Fibroblast of lung (primary cell): ENCODE measurements around the gene ZMAT3. TPM values are rescaled to one million over a fixed set of nuclear protein-coding genes. Genes with fewer than 3 reads are reported as not detected.

Experiments used
- DNase-seq, 2 donors: peaks; one replicate each; pipeline versions ENCODE4 v3.0.0 to v3.0.0-alpha.2; 2010; ENCODE audit warnings: low read depth in 2 of 2
- H2AFZ ChIP-seq: 2 replicates; pipeline ENCODE4 v1.5.1; 2012; ENCODE audit warnings: low read length, control low read depth, inconsistent platforms
- H3K27ac ChIP-seq: 2 replicates; pipeline ENCODE4 v1.5.1; 2011; ENCODE audit warnings: low read length, control low read depth; ENCODE audit not compliant: insufficient read depth
- H3K27me3 ChIP-seq: 2 replicates; pipeline ENCODE4 v1.5.1; 2011; ENCODE audit warnings: mild to moderate bottlenecking, low read length; ENCODE audit not compliant: control insufficient read depth, insufficient read depth
- H3K36me3 ChIP-seq: 2 replicates; pipeline ENCODE4 v1.5.1; 2011; ENCODE audit warnings: low read length; ENCODE audit not compliant: control insufficient read depth, insufficient read depth
- H3K4me1 ChIP-seq: 2 replicates; pipeline ENCODE4 v1.5.1; 2011; ENCODE audit warnings: low read length; ENCODE audit not compliant: control insufficient read depth, insufficient read depth; ENCODE audit errors: extremely low read depth
- H3K4me2 ChIP-seq: 2 replicates; pipeline ENCODE4 v1.5.1; 2011; ENCODE audit warnings: low read length, control low read depth; ENCODE audit not compliant: insufficient read depth; ENCODE audit errors: extremely low read depth
- H3K4me3 ChIP-seq, 4 experiments: fragments of 200-600 bp in 1 of 4; sonication (generic) in 1 of 4; replicated peaks in 1 of 4; 2 replicates each; pipeline ENCODE4 v1.5.1; 2011 to 2016; ENCODE audit warnings: low read length in 4 of 4, low read depth in 3 of 4, mild to moderate bottlenecking in 3 of 4, control low read depth in 2 of 4, inconsistent platforms in 1 of 4, mixed read lengths in 1 of 4; ENCODE audit not compliant: insufficient read depth in 1 of 4; ENCODE audit errors: control extremely low read depth in 1 of 4
- H3K79me2 ChIP-seq: 2 replicates; pipeline ENCODE4 v1.5.1; 2012; ENCODE audit warnings: mild to moderate bottlenecking, low read length, inconsistent platforms; ENCODE audit not compliant: control insufficient read depth, insufficient read depth
- H3K9ac ChIP-seq: 2 replicates; pipeline ENCODE4 v1.5.1; 2011; ENCODE audit warnings: mild to moderate bottlenecking, low read length, control low read depth; ENCODE audit not compliant: insufficient read depth
- H3K9me3 ChIP-seq: 2 replicates; pipeline ENCODE4 v1.5.1; 2012; ENCODE audit warnings: low read depth, low read length; ENCODE audit not compliant: control insufficient read depth, insufficient read depth
- H4K20me1 ChIP-seq: 2 replicates; pipeline ENCODE4 v1.5.1; 2011; ENCODE audit warnings: low read length; ENCODE audit not compliant: control insufficient read depth, insufficient read depth; ENCODE audit errors: extremely low read depth
- EZH2 ChIP-seq: IDR thresholded peaks from 2 replicates; pipeline ENCODE4 v1.5.1; 2012; ENCODE audit warnings: low read length, control low read depth, mild to moderate bottlenecking; ENCODE audit errors: missing control alignments
- polyA plus RNA-seq, 2 donors: library from polyadenylated mRNA; depleted of rRNA in 1 of 2; stranded (reverse) in 1 of 2; unstranded in 1 of 2; fragments of >200 nt; gene quantifications; 2 replicates each; pipeline ENCODE4 v1.2.1, GENCODE V29; 2011 to 2012; ENCODE audit warnings: missing spikeins in 1 of 2
- total RNA-seq: library from RNA; depleted of rRNA; stranded (reverse); fragments of >200 nt; gene quantifications from 2 replicates; pipeline ENCODE4 v1.2.1, GENCODE V29; 2014
- TF ChIP-seq, protein P1 (sequence below), 2 donors: IDR thresholded peaks in 1 of 2; conservative IDR thresholded peaks in 1 of 2; 1 replicate in 1 of 2; 2 replicates in 1 of 2; pipeline ENCODE4 v1.5.1; 2011 to 2012; ENCODE audit warnings: low read length in 2 of 2, control low read depth in 1 of 2, inconsistent platforms in 1 of 2, low read depth in 1 of 2, mild to moderate bottlenecking in 1 of 2

ZMAT3 gene
- total and polyA plus RNA-seq, 2 donors (not counting 1 experiment from before 2014, with no cell fraction given): 34.3 to 34.8 TPM

DNA sequence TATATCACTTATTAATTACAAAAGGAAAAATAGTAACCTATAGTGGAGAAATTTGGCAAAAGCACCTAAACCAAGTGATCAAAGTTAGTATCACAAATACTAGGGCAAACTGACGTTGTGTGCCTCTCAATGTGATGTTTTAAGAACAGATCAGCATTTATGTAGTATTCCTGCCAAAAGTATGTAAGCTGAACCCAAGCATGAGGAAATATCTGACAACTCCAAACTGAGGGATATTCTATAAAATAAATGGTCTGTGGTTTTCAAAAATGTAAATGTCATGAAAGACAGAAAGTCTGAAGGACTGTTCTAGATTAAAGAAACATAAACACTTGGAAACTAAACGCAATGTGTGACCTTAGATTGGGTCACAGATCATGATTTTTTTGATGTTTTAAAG lies 42.3 kb upstream of the ZMAT3 start:
- no peaks in the 10 kb centered on the region for H4K20me1 ChIP-seq
- peaks cover 2% of the 10 kb centered on the region for H3K4me1 ChIP-seq
- H3K79me2 ChIP-seq: no peaks in the 10 kb centered on the region
- no peak overlapping the region for H3K27ac ChIP-seq
- H3K4me3 ChIP-seq: no peak overlapping the region
- no peaks in the 10 kb centered on the region for H3K9me3 ChIP-seq
- no peak overlapping the region for H2AFZ ChIP-seq
- no peak overlapping the region for H3K4me2 ChIP-seq
- peak; percentile 40 to 89 for DNase-seq
- TF ChIP-seq, protein P1, sequence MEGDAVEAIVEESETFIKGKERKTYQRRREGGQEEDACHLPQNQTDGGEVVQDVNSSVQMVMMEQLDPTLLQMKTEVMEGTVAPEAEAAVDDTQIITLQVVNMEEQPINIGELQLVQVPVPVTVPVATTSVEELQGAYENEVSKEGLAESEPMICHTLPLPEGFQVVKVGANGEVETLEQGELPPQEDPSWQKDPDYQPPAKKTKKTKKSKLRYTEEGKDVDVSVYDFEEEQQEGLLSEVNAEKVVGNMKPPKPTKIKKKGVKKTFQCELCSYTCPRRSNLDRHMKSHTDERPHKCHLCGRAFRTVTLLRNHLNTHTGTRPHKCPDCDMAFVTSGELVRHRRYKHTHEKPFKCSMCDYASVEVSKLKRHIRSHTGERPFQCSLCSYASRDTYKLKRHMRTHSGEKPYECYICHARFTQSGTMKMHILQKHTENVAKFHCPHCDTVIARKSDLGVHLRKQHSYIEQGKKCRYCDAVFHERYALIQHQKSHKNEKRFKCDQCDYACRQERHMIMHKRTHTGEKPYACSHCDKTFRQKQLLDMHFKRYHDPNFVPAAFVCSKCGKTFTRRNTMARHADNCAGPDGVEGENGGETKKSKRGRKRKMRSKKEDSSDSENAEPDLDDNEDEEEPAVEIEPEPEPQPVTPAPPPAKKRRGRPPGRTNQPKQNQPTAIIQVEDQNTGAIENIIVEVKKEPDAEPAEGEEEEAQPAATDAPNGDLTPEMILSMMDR (conservative IDR thresholded peaks at IDR 0.05 in 1 of 2, IDR thresholded peaks at IDR 0.05 in 1 of 2; ENCODE audit: low read depth in 1 of 2, low read length in 2 of 2): no peak
- TF ChIP-seq EZH2: no peak
- H3K36me3 ChIP-seq: no peaks in the 10 kb centered on the region
- no peak overlapping the region for H3K9ac ChIP-seq
- no peaks in the 10 kb centered on the region for H3K27me3 ChIP-seq

DNA sequence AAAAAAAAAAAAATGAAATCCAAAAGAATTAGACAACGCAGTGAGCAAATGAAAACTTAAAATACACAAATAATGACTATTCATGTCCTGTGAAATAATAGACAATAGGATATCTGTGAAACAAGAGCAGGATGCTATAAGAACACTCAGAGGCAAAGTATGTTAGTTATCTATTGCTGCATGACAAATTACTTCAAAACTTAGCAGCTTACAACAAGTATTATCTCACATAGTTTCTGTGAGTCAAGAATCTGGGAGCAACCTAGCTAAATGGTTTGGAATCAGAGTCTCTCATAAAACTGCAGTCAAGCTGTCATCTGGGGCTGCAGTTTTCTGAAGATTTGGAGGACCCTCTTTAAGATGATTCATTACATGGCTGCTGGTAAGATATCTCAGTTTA lies 36.5 kb upstream of the ZMAT3 start:
- peak; percentile 18 to 93 for DNase-seq
- Histone ChIP-seq H2AFZ (no peak overlapping the region), H3K9me3 (no peaks in the 10 kb centered on the region), H3K4me2 (no peak overlapping the region), H3K27me3 (no peaks in the 10 kb centered on the region), H3K4me1 (no peaks in the 10 kb centered on the region), H3K27ac (no peak overlapping the region), H3K79me2 (no peaks in the 10 kb centered on the region), H3K36me3 (no peaks in the 10 kb centered on the region), H3K4me3 (no peak overlapping the region), H3K9ac (no peak overlapping the region), H4K20me1 (no peaks in the 10 kb centered on the region)
- TF ChIP-seq, protein P1 (conservative IDR thresholded peaks at IDR 0.05 in 1 of 2, IDR thresholded peaks at IDR 0.05 in 1 of 2; ENCODE audit: low read depth in 1 of 2, low read length in 2 of 2): no peak
- no peak for TF ChIP-seq EZH2

DNA sequence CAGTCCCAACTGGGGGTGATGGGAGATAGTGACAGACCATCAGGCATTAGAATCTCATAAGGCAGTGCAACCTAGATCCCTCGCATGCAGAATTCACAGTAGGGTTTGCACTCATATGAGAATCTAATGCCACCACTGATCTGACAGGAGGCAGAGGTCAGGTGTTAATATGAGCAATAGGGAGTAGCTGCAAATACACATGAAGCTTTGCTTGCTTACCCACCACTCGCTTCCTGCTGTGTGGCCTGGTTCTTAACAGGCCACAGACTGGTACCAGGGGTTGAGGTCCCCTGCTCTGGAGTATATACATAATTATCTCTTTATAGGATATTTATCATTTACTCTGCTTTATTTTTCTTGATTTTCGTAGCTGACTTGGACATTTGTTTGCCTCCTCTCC lies 36.0 kb upstream of the ZMAT3 start:
- Histone ChIP-seq H3K4me2 (no peak overlapping the region), H3K9ac (no peak overlapping the region), H3K9me3 (no peaks in the 10 kb centered on the region), H3K27me3 (no peaks in the 10 kb centered on the region), H4K20me1 (no peaks in the 10 kb centered on the region), H3K27ac (no peak overlapping the region), H3K4me1 (no peaks in the 10 kb centered on the region), H3K4me3 (no peak overlapping the region), H2AFZ (no peak overlapping the region), H3K36me3 (no peaks in the 10 kb centered on the region), H3K79me2 (no peaks in the 10 kb centered on the region)
- DNase-seq: no peak
- TF ChIP-seq, protein P1 (conservative IDR thresholded peaks at IDR 0.05 in 1 of 2, IDR thresholded peaks at IDR 0.05 in 1 of 2; ENCODE audit: low read depth in 1 of 2, low read length in 2 of 2): no peak
- TF ChIP-seq EZH2: no peak
